Astrocyte (in vitro differentiated cells and primary cell): ENCODE data around the gene ZNF254. TPM values are rescaled to one million over a fixed set of nuclear protein-coding genes. Genes with fewer than 3 reads are reported as not detected.

Experiments used
- DNase-seq: peaks from one replicate; pipeline ENCODE4 v3.0.0-alpha.2; 2010; ENCODE audit warnings: low read depth
- FAIRE-seq: peaks from 2 replicates; lab custom pipeline; 2011; peaks lifted over from hg19 to GRCh38; lab: Jason Lieb, UNC
- H2AFZ ChIP-seq: 2 replicates; pipeline ENCODE4 v1.6.0; 2012; ENCODE audit warnings: low read depth, low read length, inconsistent platforms
- H3K27ac ChIP-seq: 2 replicates; pipeline ENCODE4 v1.5.1; 2011; ENCODE audit warnings: low read depth, low read length, inconsistent platforms
- H3K27me3 ChIP-seq: 2 replicates; pipeline ENCODE4 v1.6.0; 2011; ENCODE audit warnings: low read length, inconsistent platforms; ENCODE audit not compliant: insufficient read depth
- H3K36me3 ChIP-seq: 2 replicates; pipeline ENCODE4 v1.5.1; 2011; ENCODE audit warnings: low read length, inconsistent platforms; ENCODE audit not compliant: insufficient read depth
- H3K4me1 ChIP-seq: 2 replicates; pipeline ENCODE4 v1.5.1; 2011; ENCODE audit warnings: low read length, inconsistent platforms; ENCODE audit not compliant: insufficient read depth
- H3K4me2 ChIP-seq: 2 replicates; pipeline ENCODE4 v1.6.0; 2012; ENCODE audit warnings: low read length, inconsistent platforms
- H3K4me3 ChIP-seq: 2 replicates; pipeline ENCODE4 v1.5.1; 2011; ENCODE audit warnings: low read depth, mild to moderate bottlenecking, low read length, inconsistent platforms; ENCODE audit not compliant: insufficient read depth
- H3K79me2 ChIP-seq: 2 replicates; pipeline ENCODE4 v1.6.0; 2012; ENCODE audit warnings: mild to moderate bottlenecking, low read length, inconsistent platforms; ENCODE audit not compliant: insufficient read depth
- H3K9ac ChIP-seq: 2 replicates; pipeline ENCODE4 v1.6.0; 2012; ENCODE audit warnings: mild to moderate bottlenecking, low read length, inconsistent platforms
- H3K9me3 ChIP-seq: 2 replicates; pipeline ENCODE4 v1.5.1; 2012; ENCODE audit warnings: low read depth, mild to moderate bottlenecking, low read length, inconsistent platforms; ENCODE audit not compliant: insufficient read depth
- H4K20me1 ChIP-seq: 2 replicates; pipeline ENCODE4 v1.6.0; 2012; ENCODE audit warnings: low read length, inconsistent platforms; ENCODE audit not compliant: insufficient read depth
- H3K27ac Mint-ChIP-seq: one replicate; pipeline ENCODE4 v1.8.0; 2021; ENCODE audit warnings: mild to moderate bottlenecking, mixed read lengths; ENCODE audit not compliant: unreplicated experiment
- H3K27me3 Mint-ChIP-seq: one replicate; pipeline ENCODE4 v1.8.0; 2021; ENCODE audit warnings: low read depth, mixed read lengths; ENCODE audit not compliant: unreplicated experiment
- H3K36me3 Mint-ChIP-seq: one replicate; pipeline ENCODE4 v1.8.0; 2021; ENCODE audit warnings: low read depth, mixed read lengths; ENCODE audit not compliant: unreplicated experiment
- H3K4me1 Mint-ChIP-seq: one replicate; pipeline ENCODE4 v1.8.0; 2021; ENCODE audit warnings: low read depth, mixed read lengths; ENCODE audit not compliant: unreplicated experiment
- H3K4me3 Mint-ChIP-seq: one replicate; pipeline ENCODE4 v1.8.0; 2021; ENCODE audit warnings: mild to moderate bottlenecking, moderate library complexity, mixed read lengths; ENCODE audit not compliant: unreplicated experiment
- H3K9me3 Mint-ChIP-seq: one replicate; pipeline ENCODE4 v1.8.0; 2021; ENCODE audit warnings: mild to moderate bottlenecking, mixed read lengths; ENCODE audit not compliant: unreplicated experiment
- CTCF ChIP-seq: IDR thresholded peaks from 2 replicates; pipeline ENCODE4 v1.5.1; 2011; ENCODE audit warnings: low read depth, mild to moderate bottlenecking, inconsistent platforms, low read length, moderate library complexity; ENCODE audit not compliant: insufficient read depth
- EZH2 ChIP-seq: IDR thresholded peaks from 2 replicates; pipeline ENCODE4 v1.6.1; 2012; ENCODE audit warnings: mild to moderate bottlenecking, low read length, inconsistent platforms; ENCODE audit not compliant: insufficient read depth
- total RNA-seq: library from RNA; stranded (reverse); gene quantifications from 2 replicates; pipeline ENCODE4 v1.2.1, GENCODE V29; 2021

ZNF254 gene
- total RNA-seq, 1 donor from 2014 or later: 20.4 TPM

DNA sequence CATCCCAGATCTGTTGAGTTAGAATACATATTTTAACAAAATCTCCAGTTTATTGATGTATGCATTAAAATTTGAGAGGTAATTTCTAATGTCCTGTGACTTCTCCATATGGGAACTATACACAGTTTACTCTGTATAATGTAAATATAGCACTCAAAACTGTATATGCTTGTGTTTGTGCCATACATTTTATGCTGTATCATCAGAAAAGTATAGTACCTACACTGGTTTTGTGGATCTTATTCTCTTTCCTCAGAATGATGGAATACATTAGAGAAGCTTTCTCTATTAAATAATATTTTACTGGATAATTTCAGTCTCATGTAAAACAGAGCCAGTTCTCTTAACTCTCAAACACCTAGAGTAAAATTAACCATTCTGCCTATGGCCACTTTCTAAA, 53.6 kb downstream of the ZNF254 start:
- no peaks in the 10 kb centered on the region for H3K4me1 ChIP-seq
- peaks cover 9% of the 10 kb centered on the region for H3K79me2 ChIP-seq
- FAIRE-seq (no peak), DNase-seq (no peak)
- H3K4me3 Mint-ChIP-seq: no peak overlapping the region
- H3K27ac ChIP-seq: no peak overlapping the region
- peaks cover 12% of the 10 kb centered on the region for H3K9me3 Mint-ChIP-seq
- H3K36me3 ChIP-seq: no peaks in the 10 kb centered on the region
- H4K20me1 ChIP-seq: no peaks in the 10 kb centered on the region
- peaks cover 41% of the 10 kb centered on the region for H3K36me3 Mint-ChIP-seq
- no peak overlapping the region for H3K9ac ChIP-seq
- peaks cover 6% of the 10 kb centered on the region for H3K4me1 Mint-ChIP-seq
- H3K27me3 ChIP-seq: no peaks in the 10 kb centered on the region
- no peak overlapping the region for H2AFZ ChIP-seq
- no peak overlapping the region for H3K4me2 ChIP-seq
- peaks cover 9% of the 10 kb centered on the region for H3K9me3 ChIP-seq
- H3K4me3 ChIP-seq: no peak overlapping the region
- TF ChIP-seq EZH2 (no peak), CTCF (no peak)
- H3K27me3 Mint-ChIP-seq: no peaks in the 10 kb centered on the region
- H3K27ac Mint-ChIP-seq: no peak overlapping the region

DNA sequence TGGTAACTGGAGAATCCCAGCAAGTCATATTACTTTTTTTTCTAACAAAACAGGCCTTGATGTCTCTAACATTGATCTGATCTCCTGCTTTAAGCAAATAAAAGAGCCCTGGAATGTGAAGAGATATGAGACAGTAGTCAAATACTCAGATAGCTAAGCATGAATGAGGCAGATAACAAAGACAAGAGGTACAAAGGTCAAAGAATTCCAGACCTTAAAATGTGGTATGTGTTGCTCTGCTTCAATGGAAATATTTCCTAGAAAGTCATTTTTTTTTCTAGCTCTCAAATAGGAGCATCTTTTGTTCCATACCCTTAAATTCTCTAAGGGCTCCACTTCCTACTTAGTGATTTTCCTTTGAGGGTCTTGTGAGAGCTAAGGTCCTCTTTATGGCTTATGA, 54.6 kb downstream of the ZNF254 start:
- Histone ChIP-seq H3K27ac (no peak overlapping the region), H3K36me3 (no peaks in the 10 kb centered on the region), H3K4me1 (no peaks in the 10 kb centered on the region), H3K79me2 (peaks cover 4% of the 10 kb centered on the region), H3K9ac (no peak overlapping the region), H3K27me3 (no peaks in the 10 kb centered on the region), H4K20me1 (no peaks in the 10 kb centered on the region), H3K9me3 (peaks cover 6% of the 10 kb centered on the region), H3K4me3 (no peak overlapping the region), H3K4me2 (no peak overlapping the region), H2AFZ (no peak overlapping the region)
- DNase-seq (peak; percentile 10), FAIRE-seq (no peak)
- no peak overlapping the region for H3K4me3 Mint-ChIP-seq
- H3K9me3 Mint-ChIP-seq: peaks cover 3% of the 10 kb centered on the region
- no peaks in the 10 kb centered on the region for H3K27me3 Mint-ChIP-seq
- no peak overlapping the region for H3K27ac Mint-ChIP-seq
- H3K36me3 Mint-ChIP-seq: peaks cover 34% of the 10 kb centered on the region
- H3K4me1 Mint-ChIP-seq: peaks cover 6% of the 10 kb centered on the region
- TF ChIP-seq CTCF: no peak
- no peak for TF ChIP-seq EZH2

GRCh38 chr19:24142771-24143170, 55.8 kb downstream of the ZNF254 start:
- H3K79me2 ChIP-seq: no peaks in the 10 kb centered on the region
- DNase-seq (no peak), FAIRE-seq (no peak)
- no peak overlapping the region for H3K27ac ChIP-seq
- Mint-ChIP-seq H3K36me3 (peaks cover 26% of the 10 kb centered on the region), H3K27me3 (no peaks in the 10 kb centered on the region), H3K4me3 (no peak overlapping the region), H3K27ac (no peak overlapping the region), H3K9me3 (peaks cover 4% of the 10 kb centered on the region), H3K4me1 (peaks cover 6% of the 10 kb centered on the region)
- no peaks in the 10 kb centered on the region for H3K36me3 ChIP-seq
- H4K20me1 ChIP-seq: no peaks in the 10 kb centered on the region
- no peak overlapping the region for H3K4me3 ChIP-seq
- no peaks in the 10 kb centered on the region for H3K9me3 ChIP-seq
- H3K4me2 ChIP-seq: no peak overlapping the region
- no peak for TF ChIP-seq EZH2
- TF ChIP-seq CTCF: no peak
- no peaks in the 10 kb centered on the region for H3K4me1 ChIP-seq
- H3K9ac ChIP-seq: no peak overlapping the region
- no peaks in the 10 kb centered on the region for H3K27me3 ChIP-seq
- no peak overlapping the region for H2AFZ ChIP-seq
